ENCODE results near the gene POLQ.

- TF ChIP-seq POLR2AphosphoS5 (IDR thresholded peaks at IDR 0.05) (no peak), POLR2A (IDR thresholded peaks at IDR 0.05) (no peak), CTCF (IDR thresholded peaks at IDR 0.05) (no peak)
Observed at GRCh38 chr3:121481106-121481880, 64.5 kb downstream of the POLQ start.
